CD4-positive, alpha-beta memory T cell (primary cell): ENCODE measurements around the gene CPNE2. TPM values are rescaled to one million over a fixed set of nuclear protein-coding genes. Genes with fewer than 3 reads are reported as not detected.
A peak's percentile ranks its signal among the peaks of the same experiment; 100 is the strongest.
"Not testable (repeated sequence)": the region's sequence is repeated elsewhere in the genome, so short reads cannot be mapped to it uniquely, and the experiment has no call there.

Experiments used
- CTCF ChIA-PET: fragments of 350-600 bp; sonication (Branson Sonifier 250); formaldehyde crosslinking; loops from one replicate; lab custom pipeline; 2021; ENCODE audit warnings: inconsistent platforms; ENCODE audit not compliant: partially characterized antibody; lab: Charles Lee
- POLR2A ChIA-PET: fragments of 350-600 bp; sonication (Branson Sonifier 250); formaldehyde crosslinking; loops from one replicate; lab custom pipeline; 2021; ENCODE audit not compliant: partially characterized antibody; lab: Charles Lee
- DNase-seq, 5 donors: peaks; one replicate each; pipeline versions ENCODE4 v3.0.0 to v3.0.0-alpha.2; 2020 to 2022; ENCODE audit warnings: mixed read lengths in 1 of 5
- H3K27ac ChIP-seq: one replicate; pipeline ENCODE4 v1.7.0; 2013; ENCODE audit warnings: low read depth, low read length
- H3K27me3 ChIP-seq: 2 replicates; pipeline ENCODE4 v1.7.0; 2013; ENCODE audit warnings: mild to moderate bottlenecking, low read length, moderate library complexity; ENCODE audit not compliant: insufficient read depth
- H3K36me3 ChIP-seq: 2 replicates; pipeline ENCODE4 v1.7.0; 2013; ENCODE audit warnings: mild to moderate bottlenecking, low read length, moderate library complexity; ENCODE audit not compliant: insufficient read depth
- H3K4me1 ChIP-seq: 2 replicates; pipeline ENCODE4 v1.7.0; 2013; ENCODE audit warnings: mild to moderate bottlenecking, low read length, moderate library complexity; ENCODE audit not compliant: insufficient read depth
- H3K4me3 ChIP-seq, 2 donors: one replicate each; pipeline ENCODE4 v1.7.0; 2013; ENCODE audit warnings: low read length in 2 of 2, mild to moderate bottlenecking in 1 of 2
- H3K9me3 ChIP-seq, 2 donors: one replicate each; pipeline ENCODE4 v1.7.0; 2013; ENCODE audit warnings: low read length in 2 of 2, control low read depth in 1 of 2; ENCODE audit not compliant: control insufficient read depth in 1 of 2
- H3K27ac Mint-ChIP-seq, 7 donors: one replicate each; pipeline ENCODE4 v1.8.0; 2020 to 2021; ENCODE audit warnings: mixed read lengths in 7 of 7, mild to moderate bottlenecking in 6 of 7, inconsistent platforms in 3 of 7, moderate library complexity in 3 of 7
- H3K27me3 Mint-ChIP-seq, 2 donors: one replicate each; pipeline ENCODE4 v1.8.0; 2020 to 2021; ENCODE audit warnings: mixed read lengths in 2 of 2
- H3K36me3 Mint-ChIP-seq, 2 donors: one replicate each; pipeline ENCODE4 v1.8.0; 2020 to 2021; ENCODE audit warnings: mixed read lengths in 2 of 2, inconsistent platforms in 1 of 2, mild to moderate bottlenecking in 1 of 2
- H3K4me1 Mint-ChIP-seq, 4 donors: one replicate each; pipeline ENCODE4 v1.8.0; 2020 to 2021; ENCODE audit warnings: mixed read lengths in 4 of 4, mild to moderate bottlenecking in 1 of 4
- H3K4me3 Mint-ChIP-seq, 8 donors: one replicate each; pipeline ENCODE4 v1.8.0; 2020 to 2021; ENCODE audit warnings: mixed read lengths in 8 of 8, mild to moderate bottlenecking in 7 of 8, moderate library complexity in 6 of 8, inconsistent platforms in 3 of 8
- H3K9me3 Mint-ChIP-seq, 8 donors: one replicate each; pipeline ENCODE4 v1.8.0; 2020 to 2021; ENCODE audit warnings: mixed read lengths in 8 of 8, mild to moderate bottlenecking in 5 of 8, inconsistent platforms in 3 of 8, moderate library complexity in 1 of 8
- intact Hi-C: fragments of 100-400 bp; cut with micrococcal nuclease; formaldehyde crosslinking; loops from one replicate; pipeline ENCODE4 v1.15.1; 2023
- polyA plus RNA-seq, 2 donors: library from polyadenylated mRNA; unstranded; fragments of 300-500 nt; fragmentation: Illumina TruSeq; gene quantifications; one replicate each; pipeline ENCODE4 v1.2.3, GENCODE V29; 2021
- total RNA-seq, 2 experiments: library from RNA; stranded (reverse); gene quantifications; one replicate each; pipeline ENCODE4 v1.2.3, GENCODE V29; 2021

Gene CPNE2
- total and polyA plus RNA-seq, 4 experiments from 2014 or later, result 3.8 to 6.8 (median 5.4) TPM

DNA sequence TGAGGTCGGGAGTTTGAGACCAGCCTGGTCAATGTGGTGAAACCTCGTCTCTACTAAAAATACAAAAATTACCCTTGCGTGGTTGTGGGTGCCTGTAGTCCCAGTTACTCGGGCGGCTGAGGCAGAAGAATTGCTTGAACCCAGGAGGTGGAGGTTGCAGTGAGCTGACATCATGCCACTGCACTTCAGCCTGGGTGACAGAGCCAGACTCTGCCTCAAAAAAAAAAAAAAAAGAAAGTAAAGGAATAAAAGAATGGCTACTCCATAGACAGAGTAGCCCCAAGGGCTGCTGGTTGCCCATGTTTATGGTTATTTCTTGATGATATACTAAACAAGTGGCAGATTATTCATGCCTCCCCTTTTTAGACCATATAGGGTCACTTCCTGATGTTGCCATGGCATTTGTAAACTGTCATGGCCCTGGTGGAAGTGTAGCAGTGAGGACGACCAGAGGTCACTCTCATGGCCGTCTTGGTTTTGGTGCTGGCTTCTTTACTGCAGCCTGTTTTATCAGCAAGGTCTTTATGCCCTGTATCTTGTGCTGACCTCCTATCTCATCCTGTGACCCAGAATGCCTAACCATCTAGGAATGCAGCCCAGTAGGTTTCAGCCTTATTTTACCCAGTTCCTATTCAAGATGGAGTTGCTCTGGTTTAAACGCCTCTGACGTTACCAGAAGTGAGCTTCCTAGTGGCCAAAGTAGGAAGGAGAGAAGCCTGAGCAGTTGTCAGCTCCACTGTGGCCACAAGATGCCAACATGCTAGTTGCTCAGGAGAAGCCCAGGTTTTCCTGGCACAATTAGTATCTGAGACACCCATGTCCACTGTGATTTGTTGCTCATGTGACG lies 17.1 kb downstream of the CPNE2 start:
- H3K27ac Mint-ChIP-seq, H3K4me3 ChIP-seq, H3K27ac ChIP-seq, H3K36me3 Mint-ChIP-seq, H3K9me3 ChIP-seq, H3K36me3 ChIP-seq, intact Hi-C loops, H3K27me3 Mint-ChIP-seq, H3K4me3 Mint-ChIP-seq, POLR2A ChIA-PET, H3K9me3 Mint-ChIP-seq, DNase-seq, H3K27me3 ChIP-seq: not testable (repeated sequence)
- CTCF ChIA-PET, result interaction anchor here (0.6 to 1.3 kb wide), 3 partner anchors 8 to 306 kb away, joined by 3 read pairs; partner anchors contain the start of gene CPNE2
- H3K4me1 ChIP-seq, result peaks cover 16% of the 10 kb centered on the region
- peaks cover 9 to 16% (median 13%) of the 10 kb centered on the region in 4 donors for H3K4me1 Mint-ChIP-seq

DNA sequence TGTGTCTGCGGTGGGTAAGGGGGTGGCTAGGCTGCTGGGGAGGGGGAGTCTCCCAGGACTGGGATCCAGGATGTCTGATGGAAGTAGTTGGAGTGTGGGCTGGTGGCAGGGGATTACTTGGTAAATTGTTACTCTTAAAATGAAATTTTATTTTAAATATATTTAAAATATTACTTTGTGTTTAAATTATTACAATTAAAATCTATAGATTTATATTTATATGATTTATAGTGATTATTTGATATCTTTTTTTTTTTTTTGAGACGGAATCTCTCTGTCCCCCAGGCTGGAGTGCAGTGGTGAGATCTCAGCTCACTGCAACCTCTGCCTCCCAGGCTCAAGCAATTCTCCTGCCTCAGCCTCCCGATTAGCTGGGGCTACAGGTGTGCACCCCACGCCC lies 18.6 kb downstream of the CPNE2 start:
- intact Hi-C loops, result no loop called here
- H3K27ac ChIP-seq, result no peak overlapping the region
- Mint-ChIP-seq H3K9me3 (no peaks in the 10 kb centered on the region), H3K27ac (no peak overlapping the region), H3K27me3 (no peaks in the 10 kb centered on the region), H3K4me1 (peaks cover 3 to 9% (median 6%) of the 10 kb centered on the region in 4 donors), H3K4me3 (no peak overlapping the region), H3K36me3 (no peaks in the 10 kb centered on the region)
- no peaks in the 10 kb centered on the region for H3K27me3 ChIP-seq
- no peaks in the 10 kb centered on the region for H3K36me3 ChIP-seq
- no peak overlapping the region for H3K4me3 ChIP-seq
- no peaks in the 10 kb centered on the region for H3K9me3 ChIP-seq
- DNase-seq, result no peak
- CTCF ChIA-PET, result interaction anchor here (1.3 kb wide), 2 partner anchors 19 to 27 kb away, joined by 3 to 6 read pairs; partner anchors contain the start of gene CPNE2
- H3K4me1 ChIP-seq, result peaks cover 5% of the 10 kb centered on the region
- POLR2A ChIA-PET, result no interaction called here

DNA sequence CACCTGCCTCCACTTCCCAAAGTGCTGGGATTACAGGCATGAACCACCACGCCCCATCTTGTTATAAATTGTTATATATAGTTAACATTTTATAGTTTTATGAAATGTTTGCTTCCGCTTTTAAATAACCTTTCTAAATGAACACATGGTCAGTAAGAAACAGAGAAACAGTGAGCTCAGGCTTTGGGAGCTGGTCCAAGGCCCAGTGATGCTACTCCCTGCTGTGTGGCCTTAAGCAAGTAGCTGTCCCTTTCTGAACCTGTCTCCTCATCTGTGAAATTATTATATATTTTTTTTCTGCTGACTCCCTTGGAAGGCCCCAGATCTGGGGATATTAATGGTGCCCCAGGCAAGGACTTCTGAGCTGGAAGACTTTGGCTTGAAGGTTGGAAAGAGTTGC lies 19.0 kb downstream of the CPNE2 start:
- no peaks in the 10 kb centered on the region for H3K36me3 ChIP-seq

DNA sequence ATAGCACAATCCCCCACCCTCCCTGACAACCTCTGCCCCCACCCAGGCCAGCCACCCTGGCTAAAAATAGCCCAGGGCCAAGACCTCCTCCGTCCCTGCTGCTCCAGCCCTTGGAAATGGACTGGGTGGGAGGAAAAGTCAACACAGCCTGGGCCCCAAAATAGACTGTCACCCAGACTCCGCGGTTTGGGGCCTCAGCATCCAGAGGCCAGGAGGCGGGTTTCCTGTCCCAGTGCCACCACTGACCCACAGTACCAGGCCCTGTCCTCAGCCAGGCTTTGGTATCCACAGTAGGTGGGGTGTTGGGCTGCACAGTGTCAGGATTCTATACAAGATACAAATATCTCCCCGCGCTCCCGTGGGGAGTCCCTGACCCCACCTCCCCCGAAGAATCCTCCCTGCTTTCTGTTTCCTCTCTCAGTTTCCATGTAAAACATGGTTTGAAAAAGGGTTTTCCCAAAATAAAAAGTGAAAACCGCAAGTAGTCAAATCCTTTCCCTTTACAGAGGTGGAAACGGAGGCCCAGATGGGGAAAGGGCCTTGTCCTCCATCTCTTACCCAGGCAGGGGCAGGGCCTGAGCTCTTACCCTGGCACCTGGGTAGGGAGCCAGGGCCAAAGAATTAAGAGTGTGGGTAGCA lies 20.1 kb downstream of the CPNE2 start:
- Histone ChIP-seq H3K27me3 (no peaks in the 10 kb centered on the region), H3K4me1 (no peaks in the 10 kb centered on the region), H3K27ac (no peak overlapping the region), H3K36me3 (no peaks in the 10 kb centered on the region), H3K4me3 (no peak overlapping the region), H3K9me3 (no peaks in the 10 kb centered on the region)
- no peaks in the 10 kb centered on the region for H3K36me3 Mint-ChIP-seq
- H3K4me3 Mint-ChIP-seq, result no peak overlapping the region
- DNase-seq, result no peak
- H3K27ac Mint-ChIP-seq, result no peak overlapping the region
- H3K27me3 Mint-ChIP-seq, result no peaks in the 10 kb centered on the region
- H3K9me3 Mint-ChIP-seq, result no peaks in the 10 kb centered on the region
- ChIA-PET POLR2A (no interaction called here), CTCF (no interaction called here)
- peaks cover 0 to 2% (median 0%) of the 10 kb centered on the region in 4 donors for H3K4me1 Mint-ChIP-seq
- intact Hi-C loops, result no loop called here

More for the DNA sequence above, 19.0 kb downstream of the CPNE2 start:
- CTCF ChIA-PET, result interaction anchor here (0.8 to 1.3 kb wide), 3 partner anchors 16 to 28 kb away, joined by 3 to 6 read pairs (median 3); no protein-coding TSS in a partner anchor
- intact Hi-C loops, result no loop called here
- Mint-ChIP-seq H3K36me3 (no peaks in the 10 kb centered on the region), H3K27ac (peak overlapping the region in 1 of 7 donors; percentile 29), H3K9me3 (no peaks in the 10 kb centered on the region), H3K4me1 (peaks cover 1 to 7% (median 3%) of the 10 kb centered on the region in 4 donors), H3K27me3 (no peaks in the 10 kb centered on the region), H3K4me3 (no peak overlapping the region)
- Histone ChIP-seq H3K4me1 (peaks cover 4% of the 10 kb centered on the region), H3K27me3 (no peaks in the 10 kb centered on the region), H3K9me3 (no peaks in the 10 kb centered on the region), H3K27ac (no peak overlapping the region), H3K4me3 (no peak overlapping the region)
- POLR2A ChIA-PET, result no interaction called here
- no peak for DNase-seq

DNA sequence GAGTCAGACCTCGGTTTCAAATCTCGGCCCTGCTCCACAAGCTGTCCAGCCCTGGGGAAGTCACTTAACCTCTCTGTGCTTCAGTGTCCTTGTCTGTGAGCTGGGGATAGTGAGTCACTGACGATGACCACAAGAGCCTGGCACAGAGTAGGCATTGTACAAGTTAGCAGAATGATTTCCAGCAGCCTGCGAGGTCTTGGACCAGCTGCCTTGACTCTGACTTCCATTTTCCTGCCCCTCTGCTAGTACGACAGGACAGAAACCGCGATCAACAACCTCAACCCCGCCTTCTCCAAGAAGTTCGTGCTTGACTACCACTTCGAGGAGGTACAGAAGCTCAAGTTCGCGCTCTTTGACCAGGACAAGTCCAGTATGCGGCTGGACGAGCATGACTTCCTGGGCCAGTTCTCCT lies 20.7 kb downstream of the CPNE2 start:
- no peaks in the 10 kb centered on the region for H3K27me3 ChIP-seq
- DNase-seq, result no peak
- H3K9me3 Mint-ChIP-seq, result no peaks in the 10 kb centered on the region
- ChIA-PET POLR2A (no interaction called here), CTCF (no interaction called here)
- H3K4me3 Mint-ChIP-seq, result no peak overlapping the region
- H3K36me3 Mint-ChIP-seq, result no peaks in the 10 kb centered on the region
- no peak overlapping the region for H3K4me3 ChIP-seq
- no peaks in the 10 kb centered on the region for H3K4me1 ChIP-seq
- no peaks in the 10 kb centered on the region for H3K36me3 ChIP-seq
- no peaks in the 10 kb centered on the region for H3K27me3 Mint-ChIP-seq
- no peak overlapping the region for H3K27ac Mint-ChIP-seq
- peaks cover 0 to 2% (median under 1%) of the 10 kb centered on the region in 4 donors for H3K4me1 Mint-ChIP-seq
- no peaks in the 10 kb centered on the region for H3K9me3 ChIP-seq
- no peak overlapping the region for H3K27ac ChIP-seq
- intact Hi-C loops, result no loop called here

DNA sequence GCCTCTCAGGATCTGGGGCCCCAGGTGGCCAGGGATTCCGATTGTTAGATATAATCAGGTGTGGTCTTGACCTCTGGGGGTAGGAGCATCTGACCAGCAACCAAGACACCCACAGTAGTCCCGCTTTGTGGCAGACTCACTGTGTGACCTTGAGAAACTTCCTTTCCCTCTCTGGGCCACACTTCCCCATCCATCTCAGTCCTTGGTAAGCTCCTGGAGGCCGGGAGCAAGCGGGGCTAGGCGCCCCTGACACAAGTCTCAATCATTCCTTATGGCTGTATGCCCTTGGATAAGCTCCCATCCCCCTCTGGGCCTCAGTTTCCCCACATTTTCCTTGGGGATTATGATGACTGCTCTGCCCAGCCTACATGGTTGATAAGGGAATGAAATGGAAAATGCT lies 21.3 kb downstream of the CPNE2 start:
- no peaks in the 10 kb centered on the region for H3K36me3 Mint-ChIP-seq
- ChIA-PET POLR2A (no interaction called here), CTCF (no interaction called here)

DNA sequence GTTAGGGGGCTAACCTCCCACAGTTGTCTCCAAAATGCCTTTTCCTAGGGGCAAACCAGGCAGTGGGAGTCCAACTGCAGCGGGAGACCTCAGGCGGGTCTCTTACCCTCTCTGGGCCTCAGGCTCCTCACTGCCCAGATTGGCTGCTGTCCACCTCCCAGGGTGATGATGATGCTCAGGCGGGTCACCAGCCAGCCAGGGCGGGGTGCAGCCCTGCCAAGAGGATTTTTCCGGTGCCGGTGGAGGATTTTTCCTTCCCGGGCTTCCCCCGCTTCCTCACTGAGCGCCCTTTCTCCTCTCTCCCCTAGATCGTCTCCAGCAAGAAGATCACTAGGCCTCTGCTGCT lies 22.8 kb downstream of the CPNE2 start:
- no peaks in the 10 kb centered on the region for H3K9me3 Mint-ChIP-seq
- intact Hi-C loops, result no loop called here
- peaks cover 0 to 2% (median 0%) of the 10 kb centered on the region in 4 donors for H3K4me1 Mint-ChIP-seq
- CTCF ChIA-PET, result no interaction called here
- no peaks in the 10 kb centered on the region for H3K27me3 ChIP-seq
- H3K9me3 ChIP-seq, result no peaks in the 10 kb centered on the region
- no peak overlapping the region for H3K27ac Mint-ChIP-seq
- no peaks in the 10 kb centered on the region for H3K27me3 Mint-ChIP-seq
- H3K36me3 Mint-ChIP-seq, result no peaks in the 10 kb centered on the region
- H3K4me3 Mint-ChIP-seq, result no peak overlapping the region
- no peaks in the 10 kb centered on the region for H3K4me1 ChIP-seq
- H3K4me3 ChIP-seq, result no peak overlapping the region
- DNase-seq, result no peak
- no peak overlapping the region for H3K27ac ChIP-seq
- H3K36me3 ChIP-seq, result no peaks in the 10 kb centered on the region
- POLR2A ChIA-PET, result no interaction called here

More for the DNA sequence above, 21.3 kb downstream of the CPNE2 start:
- Mint-ChIP-seq H3K9me3 (no peaks in the 10 kb centered on the region), H3K27me3 (no peaks in the 10 kb centered on the region), H3K4me1 (peaks cover 0 to 2% (median 0%) of the 10 kb centered on the region in 4 donors), H3K4me3 (no peak overlapping the region), H3K27ac (peak overlapping the region in 2 of 7 donors; percentile 37 to 66)
- Histone ChIP-seq H3K4me3 (no peak overlapping the region), H3K9me3 (no peaks in the 10 kb centered on the region), H3K36me3 (no peaks in the 10 kb centered on the region), H3K27ac (no peak overlapping the region), H3K27me3 (no peaks in the 10 kb centered on the region), H3K4me1 (no peaks in the 10 kb centered on the region)
- no peak for DNase-seq
- intact Hi-C loops, result no loop called here
